Measurements from ENCODE around the gene CHAF1A.

CHAF1A gene

GRCh38 chr19:4402171-4403004 lies at the start of gene CHAF1A:
CHAF1A (plus strand) TSS chr19:4402640; CDS start chr19:4402763, 123 bp downstream.
- no peaks in the 10 kb centered on the region for H3K27me3 ChIP-seq (ENCODE audit: insufficient read depth, low read length, poor library complexity)
- peak within 1 kb of the TSS; percentile 65 to 71; a peak in 3 of 4 replicates for H3K4me3 ChIP-seq (ENCODE audit: low read depth in 1 of 2, low read length in 2 of 2)
- TF ChIP-seq EZH2 (IDR thresholded peaks at IDR 0.05; ENCODE audit: borderline replicate concordance, low read depth, low read length, severe bottlenecking) (no peak), CTCF (IDR thresholded peaks at IDR 0.05; ENCODE audit: borderline replicate concordance, extremely low read depth, low read length, poor library complexity, severe bottlenecking) (no peak)
- H3K27ac ChIP-seq (ENCODE audit: low read length): peak within 1 kb of the TSS; percentile 84
- peaks cover 46% of the 10 kb centered on the region for H3K36me3 ChIP-seq (ENCODE audit: insufficient read depth, low read length)
- peaks cover 81% of the 10 kb centered on the region for H3K79me2 ChIP-seq (ENCODE audit: insufficient read depth, low read length)
- DNase-seq (peak; percentile 100), ATAC-seq (ENCODE audit: insufficient read depth, low read depth) (peak; percentile 95)
- H4K20me1 ChIP-seq (ENCODE audit: insufficient read depth, low read length): peaks cover 56% of the 10 kb centered on the region
- peak within 1 kb of the TSS; percentile 87 for H3K4me2 ChIP-seq (ENCODE audit: insufficient read depth, low read length)
- H3K4me1 ChIP-seq (ENCODE audit: insufficient read depth, low read length): peaks cover 69% of the 10 kb centered on the region
- peak within 1 kb of the TSS; percentile 92 for H3K9ac ChIP-seq (ENCODE audit: low read depth, low read length)
- peak within 1 kb of the TSS; percentile 59 for H2AFZ ChIP-seq (ENCODE audit: low read depth, low read length)
- no peaks in the 10 kb centered on the region for H3K9me3 ChIP-seq (ENCODE audit: insufficient read depth, low read length, severe bottlenecking)

DNA sequence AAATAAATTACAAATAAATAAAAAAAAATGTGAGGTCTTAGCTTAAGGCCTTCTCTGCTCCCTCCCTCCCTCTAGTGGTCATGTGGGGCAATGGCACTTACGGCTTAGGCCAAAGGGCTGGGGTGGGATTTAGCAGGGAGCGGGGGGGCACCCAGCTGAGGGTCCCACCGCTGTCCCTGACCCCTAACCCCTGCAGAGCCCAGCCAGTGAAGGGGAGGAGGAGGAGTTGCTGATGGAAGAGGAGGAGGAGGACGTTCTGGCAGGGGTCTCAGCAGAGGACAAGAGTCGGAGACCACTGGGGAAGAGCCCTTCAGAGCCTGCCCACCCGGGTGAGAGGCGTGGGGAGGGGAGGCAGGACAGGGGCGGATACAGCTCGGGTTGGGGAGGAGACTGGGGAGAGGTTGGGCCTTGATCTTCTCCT lies 49.7 kb upstream of the CHAF1A start:
- Histone ChIP-seq H2AFZ (ENCODE audit: low read depth, low read length) (no peak overlapping the region), H3K9ac (ENCODE audit: low read depth, low read length) (no peak overlapping the region), H3K27ac (ENCODE audit: low read length) (no peak overlapping the region), H3K4me3 (ENCODE audit: low read depth in 1 of 2, low read length in 2 of 2) (no peak overlapping the region), H3K4me2 (ENCODE audit: insufficient read depth, low read length) (no peak overlapping the region), H3K4me1 (ENCODE audit: insufficient read depth, low read length) (no peaks in the 10 kb centered on the region), H3K9me3 (ENCODE audit: insufficient read depth, low read length, severe bottlenecking) (no peaks in the 10 kb centered on the region), H3K27me3 (ENCODE audit: insufficient read depth, low read length, poor library complexity) (no peaks in the 10 kb centered on the region), H4K20me1 (ENCODE audit: insufficient read depth, low read length) (peaks cover 9% of the 10 kb centered on the region; the same call in 1 of the 2 replicates), H3K79me2 (ENCODE audit: insufficient read depth, low read length) (no peaks in the 10 kb centered on the region), H3K36me3 (ENCODE audit: insufficient read depth, low read length) (peaks cover 32% of the 10 kb centered on the region)
- ATAC-seq (ENCODE audit: insufficient read depth, low read depth) (peak; percentile 82), DNase-seq (peak; percentile 68)
- TF ChIP-seq CTCF (IDR thresholded peaks at IDR 0.05; ENCODE audit: borderline replicate concordance, extremely low read depth, low read length, poor library complexity, severe bottlenecking): peak; percentile 74
- no peak for TF ChIP-seq EZH2 (IDR thresholded peaks at IDR 0.05; ENCODE audit: borderline replicate concordance, low read depth, low read length, severe bottlenecking)

DNA sequence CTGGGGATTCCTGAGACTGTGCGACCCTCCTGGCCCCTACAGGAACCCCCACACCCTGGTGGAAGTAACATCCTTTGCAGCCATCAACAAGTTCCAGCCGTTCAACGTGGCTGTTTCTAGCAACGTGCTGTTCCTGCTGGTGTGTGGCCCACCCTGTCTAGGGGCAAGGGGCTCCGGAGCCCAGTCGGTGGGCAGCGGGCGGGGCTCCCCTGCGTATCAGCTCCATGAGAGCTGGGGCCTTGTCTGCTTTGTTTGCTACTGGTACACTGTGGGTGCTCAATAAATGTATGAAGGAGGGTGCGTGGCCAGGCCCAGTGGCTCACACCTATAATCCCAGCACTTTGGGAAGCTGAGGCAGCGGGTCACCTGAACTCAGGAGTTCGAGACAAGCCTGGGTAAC lies 48.2 kb upstream of the CHAF1A start:
- Histone ChIP-seq H3K9ac (ENCODE audit: low read depth, low read length) (no peak overlapping the region), H3K4me3 (ENCODE audit: low read depth in 1 of 2, low read length in 2 of 2) (no peak overlapping the region), H3K4me2 (ENCODE audit: insufficient read depth, low read length) (no peak overlapping the region), H3K79me2 (ENCODE audit: insufficient read depth, low read length) (no peaks in the 10 kb centered on the region), H3K27me3 (ENCODE audit: insufficient read depth, low read length, poor library complexity) (no peaks in the 10 kb centered on the region), H4K20me1 (ENCODE audit: insufficient read depth, low read length) (peaks cover 9% of the 10 kb centered on the region; the same call in 1 of the 2 replicates), H3K36me3 (ENCODE audit: insufficient read depth, low read length) (peaks cover 42% of the 10 kb centered on the region), H3K4me1 (ENCODE audit: insufficient read depth, low read length) (no peaks in the 10 kb centered on the region), H3K27ac (ENCODE audit: low read length) (no peak overlapping the region), H3K9me3 (ENCODE audit: insufficient read depth, low read length, severe bottlenecking) (no peaks in the 10 kb centered on the region), H2AFZ (ENCODE audit: low read depth, low read length) (no peak overlapping the region)
- ATAC-seq (ENCODE audit: insufficient read depth, low read depth) (no peak), DNase-seq (no peak)
- TF ChIP-seq EZH2 (IDR thresholded peaks at IDR 0.05; ENCODE audit: borderline replicate concordance, low read depth, low read length, severe bottlenecking): no peak
- no peak for TF ChIP-seq CTCF (IDR thresholded peaks at IDR 0.05; ENCODE audit: borderline replicate concordance, extremely low read depth, low read length, poor library complexity, severe bottlenecking)
